Measurements from ENCODE around the gene ATRN. TPM values are rescaled to one million over a fixed set of nuclear protein-coding genes. Genes with fewer than 3 reads are reported as not detected.
A peak's percentile ranks its signal among the peaks of the same experiment; 100 is the strongest.

Gene ATRN
- total and polyA plus RNA-seq, 8 donors: 2.9 to 63.9 (median 24.2) TPM

GRCh38 chr20:3696200-3696599 is 225.4 kb downstream of the ATRN start:
- no peak overlapping the region for H3K4me3 ChIP-seq
- H3K4me1 ChIP-seq: no peaks in the 10 kb centered on the region
- WGBS, 5 donors: 86 to 100% (median 93%) methylated on average over 1 of the region's 1 CpG
- DNase-seq: no peak
- intact Hi-C loops (cut with DNase I; ENCODE audit: low total_unique reads): no loop called here
- no peak overlapping the region for H3K27ac ChIP-seq
- H3K36me3 ChIP-seq: no peaks in the 10 kb centered on the region
- TF ChIP-seq POLR2AphosphoS5 (IDR thresholded peaks at IDR 0.05): no peak
- peak in 1 of 7 experiments; percentile 7 for TF ChIP-seq CTCF (IDR thresholded peaks at IDR 0.05)
- H3K9me3 ChIP-seq: peaks cover 0 to 7% (median 3%) of the 10 kb centered on the region in 4 donors
- no peaks in the 10 kb centered on the region for H3K27me3 ChIP-seq

DNA sequence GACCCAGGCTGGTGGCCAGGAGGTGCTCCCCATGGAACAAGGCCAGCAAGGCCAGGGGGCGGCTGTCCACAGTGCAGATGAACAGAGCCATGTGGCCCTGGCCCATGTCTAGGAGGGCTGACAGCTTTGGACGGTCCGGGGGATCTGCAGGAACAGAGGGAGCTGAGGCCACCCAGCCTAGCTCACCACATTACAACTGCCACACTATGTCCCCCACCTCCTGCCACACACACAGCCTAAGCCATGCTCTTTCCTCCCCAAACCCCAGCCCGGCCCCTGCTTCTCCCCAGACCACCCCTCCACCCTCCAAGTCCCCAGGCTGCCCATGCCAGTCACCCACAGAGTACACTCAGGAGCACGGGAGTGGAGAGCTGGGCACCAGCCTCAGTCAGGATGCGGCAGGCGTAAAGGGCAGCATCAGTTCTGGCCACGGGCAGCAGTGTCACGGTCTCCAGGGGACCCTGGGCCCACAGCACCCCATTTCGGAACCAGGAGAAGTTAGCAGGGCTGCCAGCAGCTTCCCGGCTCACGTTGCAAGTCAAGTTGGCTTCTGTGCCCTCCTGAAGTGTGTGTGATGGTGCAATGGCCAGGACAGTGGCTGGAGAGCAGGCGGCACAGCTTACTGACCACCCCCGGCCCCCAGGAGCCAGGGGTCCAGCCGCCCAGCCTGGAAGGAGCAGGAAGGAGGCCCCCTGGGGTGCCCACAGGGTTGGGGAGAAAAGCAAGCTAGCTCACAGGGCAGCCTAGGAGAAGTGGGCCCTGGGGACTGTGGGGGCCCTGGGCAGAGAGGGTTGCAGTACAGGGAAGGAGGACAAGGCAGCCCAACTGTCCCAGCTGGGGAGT is 226.1 kb downstream of the ATRN start:
- 81 to 89% (median 86%) methylated on average over 15 of the region's 15 CpGs for WGBS, 5 donors

GRCh38 chr20:3697588-3698305 is 226.9 kb downstream of the ATRN start:
- TF ChIP-seq POLR2AphosphoS5 (IDR thresholded peaks at IDR 0.05): no peak
- H3K27ac ChIP-seq: no peak overlapping the region
- 68 to 80% (median 74%) methylated on average over 8 to 18 of the region's 18 CpGs for WGBS, 5 donors
- no peak for DNase-seq
- no peaks in the 10 kb centered on the region for H3K4me1 ChIP-seq
- H3K36me3 ChIP-seq: no peaks in the 10 kb centered on the region
- H3K9me3 ChIP-seq: peaks cover 0 to 7% (median 3%) of the 10 kb centered on the region in 4 donors
- intact Hi-C loops (cut with DNase I; ENCODE audit: low total_unique reads): no loop called here
- no peaks in the 10 kb centered on the region for H3K27me3 ChIP-seq
- H3K4me3 ChIP-seq: no peak overlapping the region

More for the DNA sequence above, 226.1 kb downstream of the ATRN start:
- Histone ChIP-seq H3K9me3 (peaks cover 0 to 7% (median 3%) of the 10 kb centered on the region in 4 donors), H3K27ac (no peak overlapping the region), H3K4me1 (no peaks in the 10 kb centered on the region), H3K27me3 (no peaks in the 10 kb centered on the region), H3K36me3 (no peaks in the 10 kb centered on the region), H3K4me3 (no peak overlapping the region)
- intact Hi-C loops (cut with DNase I; ENCODE audit: low total_unique reads): no loop called here
- no peak for DNase-seq
- no peak for TF ChIP-seq EP300 (IDR thresholded peaks at IDR 0.05)
- TF ChIP-seq CTCF (IDR thresholded peaks at IDR 0.05): no peak
- no peak for TF ChIP-seq POLR2A (IDR thresholded peaks at IDR 0.05)
- no peak for TF ChIP-seq POLR2AphosphoS5 (IDR thresholded peaks at IDR 0.05)

GRCh38 chr20:3698591-3699001 is 227.8 kb downstream of the ATRN start:
- TF ChIP-seq POLR2AphosphoS5 (IDR thresholded peaks at IDR 0.05) (no peak), CTCF (IDR thresholded peaks at IDR 0.05) (no peak), POLR2A (IDR thresholded peaks at IDR 0.05) (no peak), EP300 (IDR thresholded peaks at IDR 0.05) (no peak)
- Histone ChIP-seq H3K27me3 (no peaks in the 10 kb centered on the region), H3K9me3 (peaks cover 0 to 7% (median 3%) of the 10 kb centered on the region in 4 donors), H3K27ac (no peak overlapping the region), H3K4me3 (no peak overlapping the region), H3K4me1 (no peaks in the 10 kb centered on the region), H3K36me3 (no peaks in the 10 kb centered on the region)
- peak in 1 of 2 donors; percentile 54 for DNase-seq
- intact Hi-C loops (cut with DNase I; ENCODE audit: low total_unique reads): no loop called here
- 71 to 86% (median 75%) methylated on average over 6 of the region's 6 CpGs for WGBS, 5 donors

Measured in stomach (tissue), 9 donors.